GM21825 (cell line): ENCODE results near the gene L1CAM.
"Not testable (repeated sequence)": the region's sequence is repeated elsewhere in the genome, so short reads cannot be mapped to it uniquely, and the experiment has no call there.

Experiments used
- ATAC-seq: cut with Tn5 transposase; IDR thresholded peaks from one replicate; pipeline ENCODE4 v1.9.1; 2021; ENCODE audit warnings: mild to moderate bottlenecking, moderate library complexity; ENCODE audit not compliant: unreplicated experiment

The L1CAM gene

GRCh38 chrX:153830640-153831428, 55.1 kb downstream of the L1CAM start:
- ATAC-seq = no peak

DNA sequence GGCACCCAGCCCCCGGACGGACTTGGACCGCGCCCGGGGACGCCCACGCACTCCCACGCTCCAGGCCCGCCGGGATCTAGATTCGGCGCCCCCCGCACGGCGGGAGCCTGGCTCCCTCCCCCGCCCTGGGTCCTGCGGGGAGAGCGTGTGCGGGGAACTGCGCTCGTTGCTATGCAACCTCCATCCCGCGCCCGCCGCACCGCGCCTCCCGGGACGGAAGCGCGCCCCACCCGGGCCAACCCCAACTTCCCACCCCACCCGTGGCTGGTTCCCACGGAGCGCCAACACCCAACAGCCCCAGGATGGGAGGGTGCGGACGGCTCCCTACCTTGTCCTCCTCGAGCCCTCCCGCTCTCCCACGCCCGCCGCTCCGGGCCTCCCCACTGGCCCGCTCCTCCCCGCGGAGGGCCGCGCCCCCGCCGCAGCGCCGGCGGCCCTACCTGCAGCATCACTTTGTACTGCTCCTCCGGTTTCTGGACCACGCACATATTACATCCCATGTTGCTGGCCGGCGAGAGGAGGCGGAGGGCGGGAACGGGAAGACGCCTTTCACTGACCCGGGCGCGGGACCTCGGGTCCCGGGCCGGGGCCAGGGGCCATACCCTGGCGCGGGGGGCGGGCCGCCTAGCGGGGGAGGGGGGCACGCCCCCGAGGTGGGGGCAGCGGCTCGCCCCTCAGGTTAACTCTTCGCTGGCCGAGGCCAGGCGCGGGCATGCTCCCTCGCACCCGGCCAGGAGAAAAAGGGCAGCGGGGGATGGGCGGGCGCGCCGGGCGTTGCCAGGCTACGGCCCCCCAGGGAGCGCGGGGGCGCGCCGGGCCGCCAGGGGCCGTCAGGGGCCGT, 56.0 kb downstream of the L1CAM start, which contains the start of gene PDZD4:
PDZD4 (minus strand) TSS at position 746 of the 841 bp plus-strand sequence; CDS start at position 500, 246 bp downstream.
- ATAC-seq = no peak

- no peak for ATAC-seq
Observed at GRCh38 chrX:153829549-153829798, 56.5 kb downstream of the L1CAM start.

- no peak for ATAC-seq
Observed at GRCh38 chrX:153828723-153829548, 57.0 kb downstream of the L1CAM start.

DNA sequence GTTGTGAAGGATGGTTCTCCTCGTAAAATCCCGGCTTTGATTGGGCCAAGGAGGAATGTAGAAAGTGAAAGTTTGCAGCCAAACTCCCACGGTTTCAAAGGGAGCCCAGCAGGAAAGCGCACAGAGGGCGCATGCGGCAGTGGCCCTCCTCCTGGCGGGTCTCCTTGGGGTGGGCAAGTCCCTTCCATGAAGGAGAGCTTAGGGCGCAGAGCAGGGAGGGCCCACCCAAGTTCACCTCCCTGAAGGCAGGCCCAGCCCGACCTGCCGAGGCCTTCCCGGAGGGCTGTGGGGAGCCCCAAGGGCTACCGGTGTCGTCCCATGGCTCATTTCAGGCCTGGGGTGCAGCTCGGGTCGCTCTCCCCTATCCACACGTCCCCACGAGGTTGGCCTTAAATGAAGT, 57.7 kb downstream of the L1CAM start:
- ATAC-seq = no peak

- no peak for ATAC-seq
Observed at GRCh38 chrX:153827903-153828302, 58.1 kb downstream of the L1CAM start.

GRCh38 chrX:153827016-153827415, 59.0 kb downstream of the L1CAM start:
- ATAC-seq = no peak

- ATAC-seq = no peak
Observed at GRCh38 chrX:153825042-153825441, 60.9 kb downstream of the L1CAM start.

DNA sequence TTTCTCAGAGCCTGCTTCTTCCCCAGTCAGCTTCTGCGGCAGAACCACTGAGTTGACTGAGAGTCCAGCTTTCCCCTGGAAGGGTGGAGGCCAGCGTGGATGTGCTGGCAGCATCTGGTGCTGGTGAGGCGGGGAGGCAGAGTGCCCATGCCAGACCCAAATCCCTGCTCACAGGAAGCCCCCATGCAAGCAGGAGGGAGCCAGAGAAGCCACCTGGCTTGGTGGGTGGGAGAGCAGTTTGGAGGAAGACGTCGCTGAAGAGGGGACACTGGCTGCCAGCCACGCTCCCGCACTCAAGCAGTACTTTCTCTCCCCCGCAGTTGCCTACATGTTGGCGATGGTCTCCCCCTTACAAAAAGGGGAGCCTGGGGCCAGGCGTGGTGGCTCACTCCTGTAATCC, 61.6 kb downstream of the L1CAM start:
- no peak for ATAC-seq

DNA sequence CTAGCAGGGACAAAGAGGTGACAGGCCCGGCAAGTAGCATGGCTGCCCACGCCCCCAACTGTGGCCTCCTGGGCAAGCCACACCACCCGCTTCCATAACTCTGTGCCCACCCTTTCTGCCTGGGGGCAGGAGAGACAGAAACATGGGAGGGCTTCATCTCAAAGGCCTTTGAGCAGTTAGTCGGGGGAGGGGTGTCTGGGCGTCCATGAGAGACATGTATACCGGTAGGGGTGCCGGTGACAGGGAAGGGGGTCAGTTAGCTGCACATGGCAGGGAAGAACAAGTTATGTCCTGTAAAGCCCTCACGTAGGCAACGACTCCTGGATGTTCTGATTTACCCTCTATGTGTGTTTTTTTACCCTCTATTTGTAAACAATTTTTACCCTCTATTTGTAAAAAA, 64.9 kb downstream of the L1CAM start:
- no peak for ATAC-seq

DNA sequence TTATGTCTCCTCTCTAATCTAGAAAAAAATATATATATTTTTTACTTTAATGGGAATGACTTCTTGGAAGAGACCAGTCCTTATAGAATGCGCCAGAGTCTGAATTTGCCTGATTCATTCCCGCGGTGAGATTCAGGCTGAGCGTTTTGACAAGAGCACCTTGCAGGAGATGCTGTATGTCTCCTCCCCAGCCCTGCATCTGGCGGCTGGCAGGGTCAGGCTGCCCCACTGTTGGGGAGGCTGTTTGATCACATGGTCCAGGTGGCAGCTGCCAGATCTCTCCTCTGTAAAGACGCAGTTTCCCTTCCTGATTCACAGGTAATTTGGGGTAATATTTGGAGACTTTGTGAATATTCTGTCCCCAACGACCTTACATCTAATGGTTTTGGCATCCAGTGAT, 65.4 kb downstream of the L1CAM start:
- ATAC-seq = no peak

DNA sequence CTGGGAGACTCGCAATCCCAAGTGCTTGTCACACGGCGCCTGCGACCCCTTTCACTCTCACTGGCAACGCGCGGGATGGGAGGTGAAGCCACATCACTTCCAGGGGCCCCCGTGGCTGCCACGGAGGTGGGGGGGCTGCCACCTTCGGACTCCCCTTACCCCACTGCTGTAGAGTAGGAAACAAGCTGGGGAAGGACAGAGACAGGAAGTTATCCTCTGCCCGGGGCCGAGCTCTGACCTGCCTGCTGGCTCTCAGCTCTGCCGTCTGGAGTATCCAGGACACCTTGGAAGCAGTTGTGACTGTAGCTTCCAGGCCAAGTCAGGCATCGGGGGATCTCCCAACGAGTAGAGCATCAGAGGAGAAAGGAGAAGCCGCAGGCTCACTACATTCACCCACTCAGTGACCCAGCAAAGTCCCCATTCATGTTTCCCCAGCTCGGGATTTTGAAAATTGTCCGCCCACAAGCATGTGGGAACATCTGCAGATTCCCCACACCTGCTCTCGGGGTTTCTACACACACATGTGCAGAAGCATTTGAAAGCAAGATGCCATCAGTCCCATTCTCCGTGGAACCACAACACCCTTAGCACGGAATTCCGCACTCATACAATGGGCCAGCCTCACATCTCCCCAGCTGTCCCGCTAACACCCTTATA, 66.5 kb downstream of the L1CAM start:
- ATAC-seq = no peak

DNA sequence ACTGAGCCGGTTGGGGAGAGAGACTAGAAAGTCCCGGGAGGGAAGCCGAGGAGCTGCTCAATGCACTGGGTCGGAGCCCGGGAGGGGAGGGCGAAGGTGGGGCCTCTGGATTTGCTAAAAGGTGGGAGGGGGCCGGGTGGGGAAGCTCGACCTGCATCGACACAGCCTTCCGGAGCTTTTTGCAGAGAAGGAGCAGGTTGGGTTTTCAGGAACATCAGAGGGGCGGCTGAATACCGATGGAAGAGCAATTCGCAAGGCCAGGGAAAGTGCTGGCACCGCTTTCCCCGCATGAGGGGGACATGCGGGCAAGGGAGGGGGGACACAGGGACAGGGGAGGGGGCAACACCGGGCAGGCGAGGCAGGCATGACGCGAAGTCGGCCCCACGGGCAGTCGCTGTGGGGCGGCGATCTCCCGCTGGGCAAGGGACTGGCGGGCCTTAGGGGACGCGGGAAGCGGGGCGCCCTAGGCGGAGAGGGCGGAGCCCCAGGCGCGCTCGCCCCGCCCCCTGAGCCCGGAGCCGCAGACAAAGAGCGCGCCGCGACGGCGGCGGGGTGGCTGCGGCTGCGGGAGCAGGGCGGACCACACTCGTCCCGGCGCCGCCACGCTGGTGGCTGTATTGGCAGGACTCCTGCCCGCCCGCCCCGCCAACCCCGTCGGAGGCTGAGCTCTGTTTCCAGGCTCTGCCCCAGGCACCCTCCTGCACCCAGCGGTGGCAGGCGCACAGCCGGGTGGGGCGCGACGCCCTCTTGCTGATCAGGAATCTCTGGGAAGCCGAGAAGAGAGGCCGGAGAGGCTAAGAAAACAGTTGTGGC, 67.2 kb downstream of the L1CAM start:
- no peak for ATAC-seq

DNA sequence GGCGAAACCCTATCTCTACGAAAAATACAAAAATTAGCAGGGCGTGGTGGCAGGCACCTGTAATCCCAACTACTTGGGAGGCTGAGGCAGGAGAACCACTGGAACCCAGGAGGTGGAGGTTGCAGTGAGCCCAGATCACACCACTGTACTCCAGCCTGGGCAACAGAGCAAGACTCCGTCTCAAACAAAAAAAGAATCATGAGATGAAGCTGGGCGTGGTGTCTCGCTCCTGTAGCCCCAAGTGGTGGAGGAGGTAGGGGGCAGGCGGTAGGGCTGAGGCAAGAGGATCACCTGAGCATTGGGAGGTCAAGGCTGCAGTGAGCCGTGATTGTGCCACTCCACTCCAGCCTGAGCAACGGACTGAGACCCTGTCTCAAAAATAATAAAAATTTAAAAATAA, 67.9 kb downstream of the L1CAM start:
- not testable (repeated sequence) for ATAC-seq

DNA sequence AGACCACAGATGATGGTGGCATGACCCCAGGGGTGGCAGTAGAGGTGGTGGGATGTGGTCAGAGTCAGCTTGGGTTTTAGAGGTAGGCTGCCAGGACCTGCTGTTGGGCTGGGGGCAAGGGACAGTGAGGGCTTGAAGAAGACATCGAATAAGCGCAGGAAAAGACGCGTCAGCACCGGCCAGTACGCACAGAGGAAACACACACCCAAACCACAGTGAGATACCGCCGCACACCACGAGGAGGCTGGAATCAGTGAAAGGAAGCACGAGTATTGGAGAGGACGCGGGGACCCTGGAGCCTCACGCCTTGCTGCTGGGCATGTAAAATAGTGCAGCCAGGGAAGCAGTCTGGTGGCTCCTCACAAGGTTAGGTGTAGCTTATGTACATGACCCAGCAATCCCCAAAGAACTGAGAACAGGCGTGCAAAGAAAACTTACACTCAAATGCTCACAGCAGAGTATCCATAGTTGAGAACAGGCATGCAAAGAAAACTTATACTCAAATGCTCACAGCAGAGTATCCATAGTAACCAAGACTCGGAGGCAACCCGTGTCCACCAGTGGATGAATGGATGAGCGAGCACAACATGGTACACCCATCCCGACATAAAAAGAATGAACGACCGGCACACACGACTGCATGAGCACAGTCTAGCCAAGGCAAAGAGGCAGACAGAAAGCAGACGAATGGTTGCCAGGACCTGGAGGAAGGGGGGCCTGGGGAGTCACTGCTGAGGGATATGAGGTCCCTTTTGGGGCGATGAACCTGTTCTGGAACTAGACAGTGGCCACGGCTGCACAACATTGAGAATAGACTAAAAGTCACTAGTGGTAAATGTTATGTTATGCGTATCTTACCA, 68.9 kb downstream of the L1CAM start:
- no peak for ATAC-seq

GRCh38 chrX:153814591-153815315, 71.2 kb downstream of the L1CAM start:
- no peak for ATAC-seq

GRCh38 chrX:153813161-153813560, 72.8 kb downstream of the L1CAM start:
- no peak for ATAC-seq

GRCh38 chrX:153812220-153812619, 73.8 kb downstream of the L1CAM start:
- no peak for ATAC-seq
